Hematopoietic multipotent progenitor cell (in vitro differentiated cells): ENCODE data around the gene PLA2G2C. TPM values are rescaled to one million over a fixed set of nuclear protein-coding genes. Genes with fewer than 3 reads are reported as not detected.

Experiments
- DNase-seq, 3 donors: peaks; one replicate each; pipeline ENCODE4 v3.0.0-alpha.2; 2011 to 2015; ENCODE audit warnings: low read depth in 2 of 3, low spot score in 2 of 3
- total RNA-seq: library from RNA; depleted of rRNA; stranded (reverse); fragments of >200 nt; gene quantifications from one replicate; pipeline ENCODE4 v1.2.3, GENCODE V29; 2012

The PLA2G2C gene
- total RNA-seq, 1 donor, result not detected

DNA sequence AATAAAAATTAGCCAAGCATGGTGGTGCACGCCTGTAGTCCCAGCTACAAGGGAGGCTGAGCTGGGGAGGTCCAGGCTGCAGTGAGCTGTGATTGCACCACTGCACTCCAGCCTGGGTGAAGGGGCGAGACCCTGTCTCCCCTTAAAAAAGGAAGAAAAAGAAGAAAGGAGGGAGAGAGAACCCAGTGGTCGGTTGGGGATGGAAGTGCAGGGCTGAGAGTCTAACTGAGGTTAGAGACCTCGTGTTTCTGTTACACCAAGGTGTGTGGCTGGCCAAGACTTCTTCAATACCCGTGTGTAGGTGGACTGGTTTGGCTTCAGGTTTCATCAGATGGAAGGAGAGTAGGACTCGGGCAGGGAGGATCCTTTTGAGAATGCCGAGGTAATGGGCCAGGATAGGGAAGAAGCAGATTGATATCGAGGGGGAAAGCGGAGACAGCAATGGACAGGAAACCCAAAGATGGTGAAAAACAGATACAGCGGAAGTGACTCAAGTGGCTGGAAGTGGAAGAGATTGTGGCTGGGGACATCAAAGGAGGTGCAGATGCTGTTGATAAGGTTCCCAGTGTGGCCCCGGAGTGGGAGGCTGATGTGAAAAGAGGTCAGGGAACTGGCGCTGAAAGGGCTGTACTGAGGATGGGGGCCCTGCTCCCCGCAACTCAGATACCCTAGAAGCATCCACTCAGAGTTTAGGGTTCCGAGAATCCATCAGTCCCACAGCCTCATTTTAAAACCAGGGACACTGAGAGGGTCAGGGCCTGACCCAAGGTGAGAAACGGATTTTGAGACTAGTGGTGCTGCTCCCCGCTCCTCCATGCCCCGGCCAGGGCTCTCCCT lies 1.1 kb downstream of the PLA2G2C start:
- peak in 2 of 3 donors; percentile 10 to 19 for DNase-seq

DNA sequence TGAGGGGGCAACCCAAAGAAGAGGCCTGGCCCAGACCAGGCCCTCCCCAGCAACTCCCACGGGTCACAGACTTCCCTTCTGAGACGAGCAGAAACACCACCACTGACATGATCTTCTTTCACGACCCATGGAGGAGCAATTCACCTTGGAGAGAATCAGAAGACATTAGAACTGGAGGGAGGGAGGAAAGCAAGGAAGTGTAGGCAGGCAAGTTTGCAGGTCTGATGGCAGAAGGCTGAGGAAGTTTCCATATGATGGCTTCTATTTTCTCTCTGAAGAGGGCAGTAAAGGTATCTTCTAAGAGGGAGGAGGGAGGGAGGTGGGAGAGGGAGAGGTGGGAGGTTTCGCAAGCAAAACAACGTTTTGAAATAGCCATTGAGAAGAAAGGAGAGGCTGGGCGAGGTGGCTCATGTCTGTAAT lies 1.8 kb downstream of the PLA2G2C start:
- DNase-seq, result peak in 1 of 3 donors; percentile 17

GRCh38 chr1:20183616-20184271 lies 2.6 kb downstream of the PLA2G2C start:
- no peak for DNase-seq

DNA sequence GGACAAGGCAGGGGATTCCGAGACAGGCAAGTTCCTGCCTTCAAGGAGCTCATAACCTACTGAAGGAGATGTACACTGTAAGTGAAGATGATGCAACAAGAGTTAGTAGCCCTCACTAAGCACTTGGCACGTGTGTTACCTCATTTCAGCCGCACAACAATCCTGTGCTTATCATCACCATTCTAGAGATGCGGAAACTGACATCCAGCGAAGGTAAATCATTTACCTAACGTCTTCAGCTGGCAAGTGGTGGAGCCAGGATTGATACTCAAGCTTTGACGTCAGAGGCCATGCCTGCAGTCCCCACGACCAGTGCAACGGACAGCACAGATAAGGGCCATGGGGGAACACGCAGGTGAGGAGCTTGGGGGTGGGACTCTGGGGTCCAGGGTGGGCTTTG lies 3.3 kb downstream of the PLA2G2C start:
- DNase-seq, result no peak

DNA sequence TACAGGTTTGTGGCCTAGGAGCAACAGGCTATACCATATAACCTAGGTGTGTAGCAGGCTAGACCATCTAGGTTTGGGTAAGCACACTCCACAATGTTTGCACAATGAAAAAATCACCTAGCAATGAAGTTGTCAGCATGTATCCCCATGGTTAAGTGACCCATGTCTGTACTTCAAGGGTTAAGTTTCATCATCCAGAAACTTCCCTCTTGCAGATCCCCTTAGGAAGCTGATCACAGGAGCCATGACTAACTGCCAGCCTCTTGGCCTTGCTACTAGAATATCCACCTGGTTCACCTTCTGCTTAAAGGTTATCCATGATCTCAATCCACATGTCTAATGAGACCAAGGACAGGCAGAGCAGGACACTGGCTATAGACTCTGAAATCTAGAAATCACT lies 3.9 kb downstream of the PLA2G2C start:
- no peak for DNase-seq

- DNase-seq, result no peak
Observed at GRCh38 chr1:20180844-20181207, 5.5 kb downstream of the PLA2G2C start.

DNA sequence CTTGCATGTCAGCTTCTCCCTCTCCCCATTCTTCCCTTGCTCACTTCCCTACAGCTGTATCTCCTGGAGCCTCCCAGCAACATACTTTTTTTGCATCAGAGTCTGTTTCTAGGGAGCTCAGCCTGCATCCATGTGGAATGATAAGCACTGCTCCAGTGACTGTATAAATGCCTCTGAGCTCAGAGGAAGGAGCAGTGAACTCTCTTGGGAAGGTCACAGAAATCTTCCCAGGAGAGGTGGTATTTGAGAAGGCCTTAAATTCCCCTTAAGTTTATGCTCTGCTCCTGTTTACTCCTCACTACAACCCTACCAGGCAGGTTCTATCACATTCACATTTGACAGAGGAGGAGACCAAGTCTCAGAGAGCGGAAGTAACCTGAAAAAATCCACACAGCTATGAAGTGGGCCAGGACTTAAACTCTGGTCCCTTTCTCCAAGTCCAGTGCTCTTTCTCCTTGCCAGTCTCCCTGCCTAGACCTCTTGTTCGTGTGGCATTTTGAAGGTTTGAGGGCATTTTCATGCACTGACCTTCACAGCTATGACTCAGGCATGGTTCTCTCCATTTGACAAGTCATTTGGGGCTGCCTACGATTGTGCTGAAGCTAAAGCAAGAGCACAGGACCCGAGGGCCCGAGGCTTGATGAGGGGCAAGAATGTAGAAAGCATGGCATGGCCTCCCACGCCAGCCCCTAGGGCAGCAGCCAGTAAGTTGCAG lies 6.0 kb downstream of the PLA2G2C start:
- DNase-seq, result no peak

DNA sequence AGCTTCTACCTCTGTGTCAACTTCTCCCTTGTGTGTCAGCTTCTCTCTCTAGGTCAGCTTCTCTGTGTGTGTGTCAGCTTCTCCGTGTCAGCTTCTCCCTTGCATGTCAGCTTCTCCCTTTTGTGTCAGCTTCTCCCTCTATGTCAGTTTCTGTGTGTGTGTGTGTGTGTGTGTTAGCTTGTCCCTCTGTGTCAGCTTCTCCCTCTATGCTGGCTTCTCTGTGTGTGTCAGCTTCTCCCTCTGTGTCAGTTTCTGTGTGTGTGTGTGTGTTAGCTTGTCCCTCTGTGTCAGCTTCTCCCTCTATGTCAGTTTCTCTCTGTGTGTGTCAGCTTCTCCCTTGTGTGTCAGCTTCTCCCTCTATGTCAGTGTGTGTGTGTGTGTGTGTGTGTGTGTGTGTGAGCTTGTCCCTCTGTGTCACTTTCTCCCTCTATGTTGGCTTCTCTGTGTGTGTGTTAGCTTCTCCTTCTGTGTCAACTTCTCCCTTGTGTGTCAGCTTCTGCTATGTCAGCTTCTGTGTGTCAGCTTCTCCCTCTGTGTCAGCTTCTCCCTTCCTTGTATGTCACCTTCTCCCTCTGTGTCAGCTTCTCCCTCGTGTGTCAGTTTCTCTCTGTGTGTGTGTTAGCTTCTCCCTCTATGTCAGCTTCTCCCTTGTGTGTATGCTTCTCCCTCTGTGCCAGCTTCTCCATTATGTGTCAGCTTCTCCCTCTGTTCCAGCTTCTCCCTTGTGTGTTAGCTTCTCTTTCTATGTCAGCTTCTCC lies 6.8 kb downstream of the PLA2G2C start:
- DNase-seq, result no peak

GRCh38 chr1:20178634-20179370 lies 7.5 kb downstream of the PLA2G2C start:
- DNase-seq, result peak in 1 of 3 donors; percentile 12

DNA sequence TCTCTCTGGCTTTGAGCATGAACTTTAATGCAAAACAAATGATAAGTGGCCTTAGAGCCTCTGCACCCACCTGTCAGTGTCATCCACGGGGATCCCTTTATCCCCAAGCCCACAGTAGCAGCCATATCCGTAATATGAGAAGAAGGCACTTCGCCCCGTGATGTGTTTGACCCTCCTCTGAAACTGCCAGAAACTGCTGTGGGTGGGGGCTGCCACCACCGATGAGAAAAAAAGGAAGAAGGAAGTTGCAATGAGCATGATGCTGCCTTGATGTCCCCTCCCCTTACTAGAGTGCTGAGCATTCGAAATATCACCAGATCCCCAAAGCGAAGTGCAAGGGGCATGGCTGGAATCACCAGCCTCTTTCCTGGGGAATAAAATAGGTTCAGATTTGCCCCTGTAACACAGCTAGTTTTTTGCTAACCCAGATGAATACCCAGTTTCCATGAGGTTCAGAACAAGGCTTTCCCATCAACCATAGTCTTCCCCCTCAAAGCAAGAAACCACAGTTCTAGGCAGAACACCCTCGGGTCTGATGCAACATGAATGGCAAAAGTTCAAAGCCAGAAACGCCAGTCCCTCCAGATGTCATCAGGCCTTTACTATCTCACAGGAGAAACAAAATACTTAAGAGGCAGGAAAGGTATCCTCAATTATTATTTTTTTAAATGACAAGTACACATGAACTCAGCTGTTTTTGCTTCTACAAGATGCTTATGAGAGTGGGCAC lies 11.2 kb downstream of the PLA2G2C start:
- no peak for DNase-seq

- DNase-seq, result no peak
Observed at GRCh38 chr1:20172033-20172590, 14.2 kb downstream of the PLA2G2C start.

DNA sequence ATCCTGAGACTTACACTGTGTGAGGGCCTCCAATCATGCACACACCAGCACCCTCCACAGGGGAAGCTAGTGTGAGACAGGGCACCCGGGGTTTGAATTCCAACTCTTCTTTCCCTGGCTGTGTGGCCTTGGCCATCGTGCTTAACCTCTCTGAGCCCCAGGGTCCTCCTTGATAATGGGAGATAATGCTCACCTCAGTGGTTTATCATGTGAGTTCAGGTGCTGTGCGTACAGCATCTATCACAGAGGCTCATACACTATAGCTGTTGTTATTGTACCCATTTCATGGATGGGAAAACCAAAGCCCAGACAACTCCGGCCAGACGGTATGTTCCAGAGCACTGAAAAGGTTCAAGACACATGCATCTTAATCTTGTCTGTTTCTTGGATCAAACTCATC lies 16.4 kb downstream of the PLA2G2C start:
- DNase-seq, result no peak

DNA sequence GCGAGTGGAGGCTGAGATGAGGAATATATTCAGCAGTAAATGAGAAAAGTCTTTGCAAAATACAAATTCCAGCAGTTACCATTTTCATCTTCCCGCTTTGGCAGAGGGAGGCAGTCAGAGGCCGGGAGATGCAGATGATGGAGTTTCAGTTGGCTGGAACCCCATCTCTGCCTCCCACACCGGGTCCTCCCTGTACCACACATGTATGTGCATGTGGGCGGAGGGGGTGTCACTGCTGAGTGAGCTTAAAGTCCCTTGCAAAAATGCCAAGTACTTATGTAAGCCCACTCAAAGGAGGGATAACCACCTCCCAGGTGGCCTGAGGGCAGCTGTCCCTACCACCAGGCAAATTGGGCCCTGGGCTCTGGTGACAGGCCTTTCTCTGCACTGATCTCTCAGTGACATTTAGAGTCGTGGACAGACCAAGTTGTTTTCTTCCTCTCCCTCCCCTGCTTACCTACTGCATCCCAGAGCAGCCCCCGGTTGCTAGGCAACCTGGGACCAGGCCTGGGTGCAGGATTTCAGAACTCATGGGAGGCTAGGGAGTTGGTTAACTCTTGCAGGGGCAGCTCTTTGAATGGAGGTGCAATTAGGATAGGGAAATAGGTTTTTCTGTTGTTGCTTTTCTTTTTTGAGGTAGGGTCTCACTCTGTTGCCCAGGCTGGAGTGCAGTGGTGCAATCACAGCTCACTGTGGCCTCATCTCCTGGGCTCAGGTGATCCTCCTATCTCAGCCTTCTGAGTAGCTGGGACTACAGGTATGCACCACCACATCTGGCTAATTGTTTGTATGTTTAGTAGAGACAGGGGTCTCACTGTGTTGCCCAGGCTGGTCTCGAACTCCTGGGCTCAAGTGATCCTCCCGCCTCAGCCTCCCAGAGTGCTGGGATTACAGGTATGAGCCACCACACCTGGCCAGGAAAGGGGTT lies 17.5 kb downstream of the PLA2G2C start:
- DNase-seq, result no peak

GRCh38 chr1:20167126-20167525 lies 19.2 kb downstream of the PLA2G2C start:
- no peak for DNase-seq

GRCh38 chr1:20166051-20166450 lies 20.3 kb downstream of the PLA2G2C start:
- no peak for DNase-seq

GRCh38 chr1:20165522-20165951 lies 20.8 kb downstream of the PLA2G2C start:
- peak in 1 of 3 donors; percentile 40 for DNase-seq

DNA sequence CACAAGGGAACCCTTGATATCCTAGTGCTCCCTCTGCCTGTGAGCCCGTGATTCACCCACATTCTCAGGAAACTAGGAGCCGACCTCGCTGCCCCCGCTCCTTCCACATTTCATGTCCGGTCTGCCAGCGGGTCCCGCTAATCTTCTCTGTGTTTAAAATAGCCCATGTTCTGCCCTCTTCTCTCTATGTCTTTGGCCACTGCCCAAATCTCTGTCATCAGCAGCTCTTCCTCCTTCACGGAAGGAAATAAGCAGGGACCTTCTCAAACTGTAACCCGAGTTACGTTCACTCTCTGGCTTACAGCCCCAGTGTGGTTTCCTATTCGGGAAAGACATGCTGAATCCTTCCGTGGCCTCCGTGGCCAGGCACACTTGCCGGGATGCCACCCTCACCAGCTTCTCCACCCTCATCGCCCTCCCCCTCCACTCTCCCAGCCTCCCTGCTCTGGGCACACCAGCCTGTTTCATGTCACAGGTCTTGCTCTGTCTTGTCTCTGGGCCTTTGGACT lies 21.6 kb downstream of the PLA2G2C start:
- DNase-seq, result no peak

DNA sequence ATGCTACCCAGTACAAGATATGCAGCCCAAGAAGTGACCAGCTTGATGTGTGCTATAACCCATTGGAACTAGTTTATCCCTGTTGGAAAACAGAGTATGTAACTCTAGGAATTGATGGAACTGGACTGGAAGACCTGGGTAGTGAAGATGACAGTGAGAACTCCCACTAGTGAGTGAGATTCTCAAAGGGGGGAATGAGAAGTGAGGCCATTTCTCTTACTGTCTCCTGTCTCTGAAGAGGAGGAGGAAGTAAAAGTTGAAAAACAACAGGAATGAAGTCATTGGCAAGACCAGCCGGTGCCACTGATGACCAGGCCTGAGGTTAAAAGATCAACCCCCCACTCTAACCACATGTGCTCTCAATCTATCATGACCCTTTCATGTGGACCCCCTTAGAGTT lies 26.3 kb downstream of the PLA2G2C start:
- peak in 1 of 3 donors; percentile 22 for DNase-seq
